ENCODE measurements around the gene USH2A.
"Not testable (repeated sequence)": the region's sequence is repeated elsewhere in the genome, so short reads cannot be mapped to it uniquely, and the experiment has no call there.

The USH2A gene

DNA sequence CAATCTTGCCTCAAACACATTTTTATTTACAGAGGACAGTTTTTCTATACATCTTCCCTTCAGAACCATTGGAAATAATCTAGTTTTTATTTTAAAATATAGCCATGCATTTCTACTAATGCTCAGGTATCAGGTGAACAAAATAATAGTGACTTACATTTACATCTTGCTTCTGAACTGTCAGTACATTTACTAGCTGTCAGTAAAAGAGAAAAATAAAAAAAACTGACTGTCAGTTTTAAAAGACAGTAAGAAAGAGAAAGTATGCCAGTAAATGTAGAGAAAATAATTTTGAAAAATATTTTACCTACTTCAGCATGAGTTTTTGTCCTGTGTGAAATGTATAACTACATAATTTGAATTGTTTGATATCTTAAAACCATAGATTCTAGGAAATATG is 33.5 kb downstream of the USH2A start:
- no peak for DNase-seq (ENCODE audit: low read depth in 2 of 2)

DNA sequence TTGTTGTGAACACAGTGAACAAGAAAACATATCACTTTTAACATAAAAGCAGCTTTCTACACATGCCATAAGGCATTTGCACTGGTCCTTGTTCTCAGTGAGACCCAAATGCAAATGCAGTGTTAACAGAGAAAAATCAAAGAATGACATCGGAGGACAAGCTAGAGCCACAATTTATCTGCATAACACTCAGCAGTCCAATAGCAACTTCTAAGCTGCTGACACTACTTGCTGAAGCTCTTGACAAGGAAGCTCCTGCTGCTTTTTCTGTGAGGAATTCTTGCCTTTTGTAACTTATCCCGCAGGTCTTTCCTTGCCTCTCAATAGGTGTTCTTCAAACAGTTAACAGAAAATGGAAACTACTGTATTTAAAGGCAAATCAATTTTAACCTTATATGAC is 34.7 kb downstream of the USH2A start:
- no peak for DNase-seq (ENCODE audit: low read depth in 2 of 2)

DNA sequence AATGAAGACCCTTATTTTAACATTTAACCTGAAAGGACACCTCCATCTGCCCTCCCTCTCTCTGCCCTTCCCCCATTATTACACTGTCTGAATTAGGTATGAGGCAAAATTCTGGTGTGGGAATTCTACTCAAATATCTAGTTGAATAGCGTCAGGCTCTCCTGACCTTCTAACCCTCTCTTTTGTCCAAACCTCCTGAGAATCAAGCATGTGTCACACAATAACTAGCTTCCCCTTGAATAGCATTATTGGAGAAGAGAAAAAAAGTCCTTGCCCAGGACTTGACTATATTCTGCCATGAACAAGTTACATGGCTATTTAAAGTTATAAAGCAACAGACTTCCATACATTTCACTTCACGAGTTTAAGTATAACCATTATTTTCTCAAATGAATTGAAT is 35.5 kb downstream of the USH2A start:
- no peak for DNase-seq (ENCODE audit: low read depth in 2 of 2)

- no peak for DNase-seq (ENCODE audit: low read depth in 2 of 2)
Measured at GRCh38 chr1:216379441-216379840, 43.8 kb downstream of the USH2A start.

DNA sequence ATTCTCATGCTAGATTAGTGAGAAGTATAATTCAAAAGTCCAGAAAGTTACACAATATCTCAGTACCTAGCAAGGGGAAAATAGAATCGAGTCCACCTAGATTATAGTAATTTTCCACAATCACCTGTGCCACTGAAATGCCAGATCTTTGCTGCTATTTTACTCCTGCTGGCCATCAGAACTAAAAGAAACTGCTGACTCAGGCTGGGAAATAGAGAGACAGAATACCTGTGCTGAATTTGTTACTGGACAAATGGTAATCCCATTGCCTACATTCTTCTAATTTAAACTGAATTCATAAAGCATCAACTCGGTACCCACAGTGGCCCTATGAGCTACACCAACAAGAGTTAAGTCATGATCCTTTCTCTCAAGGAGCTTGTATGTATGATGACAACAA is 55.0 kb downstream of the USH2A start:
- no peak for DNase-seq (ENCODE audit: low read depth in 2 of 2)

DNA sequence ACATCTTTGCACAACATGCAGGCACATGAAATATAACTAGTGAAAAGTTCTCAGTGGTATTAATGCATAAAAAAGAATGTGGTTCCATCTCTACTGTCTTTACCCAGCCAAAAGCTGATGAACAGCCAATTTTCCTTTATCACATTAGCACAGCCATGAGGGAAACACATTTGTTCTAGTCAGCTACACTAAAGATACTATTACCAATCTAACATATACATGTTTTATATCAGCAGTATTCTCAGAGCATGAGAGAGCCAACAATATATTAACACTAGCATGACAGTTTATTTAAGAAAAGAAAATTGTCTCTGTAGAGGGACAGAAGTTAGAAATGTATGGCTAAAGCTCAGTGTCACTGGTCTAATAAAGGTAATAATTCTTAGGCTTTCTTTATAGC is 56.3 kb downstream of the USH2A start:
- DNase-seq (ENCODE audit: low read depth in 2 of 2), result no peak

DNA sequence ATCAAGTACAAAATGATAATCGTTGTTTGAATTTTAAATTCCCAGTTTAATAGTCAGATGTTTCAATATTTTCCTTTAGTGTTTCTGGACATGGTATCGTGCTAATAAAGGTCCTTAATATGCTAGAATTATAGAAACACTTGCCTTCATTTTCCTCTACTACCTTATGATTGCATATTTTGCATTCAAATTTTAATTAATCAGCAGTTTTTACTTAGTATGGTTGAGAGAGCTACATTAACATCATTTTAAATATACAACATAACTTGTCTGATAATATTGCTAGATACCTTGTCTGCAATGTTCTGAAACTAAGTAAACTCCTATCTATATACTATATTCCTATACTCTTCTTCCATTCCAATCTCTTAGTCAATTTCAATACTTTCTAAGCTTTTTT is 66.3 kb downstream of the USH2A start:
- DNase-seq (ENCODE audit: low read depth in 2 of 2), result no peak

DNA sequence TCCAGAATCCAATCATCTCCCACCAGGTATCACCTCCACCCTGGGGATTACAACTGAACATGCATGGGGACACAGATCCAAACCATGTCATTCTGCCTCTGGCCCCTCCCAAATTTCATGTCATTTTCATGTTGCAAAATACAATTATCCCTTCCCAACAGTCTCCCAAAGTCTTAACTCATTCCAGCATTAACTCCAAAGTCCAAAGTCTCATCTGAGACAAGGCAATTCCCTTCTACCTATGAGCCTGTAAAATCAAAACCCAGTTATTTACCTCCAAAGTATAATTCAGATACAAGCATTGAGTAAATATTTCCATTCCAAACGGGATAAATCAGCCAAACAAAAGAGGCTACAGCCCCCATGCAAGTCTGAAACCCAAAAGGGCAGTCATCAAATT is 73.1 kb downstream of the USH2A start:
- no peak for DNase-seq (ENCODE audit: low read depth in 2 of 2)

GRCh38 chr1:216346526-216346925 is 76.7 kb downstream of the USH2A start:
- no peak for DNase-seq (ENCODE audit: low read depth in 2 of 2)

- DNase-seq (ENCODE audit: low read depth in 2 of 2), result not testable (repeated sequence)
Measured at GRCh38 chr1:216340542-216340941, 82.7 kb downstream of the USH2A start.

GRCh38 chr1:216332462-216332861 is 90.8 kb downstream of the USH2A start:
- no peak for DNase-seq (ENCODE audit: low read depth in 2 of 2)

- DNase-seq (ENCODE audit: low read depth in 2 of 2), result no peak
Measured at GRCh38 chr1:216332003-216332402, 91.2 kb downstream of the USH2A start.

GRCh38 chr1:216331211-216331610 is 92.0 kb downstream of the USH2A start:
- DNase-seq (ENCODE audit: low read depth in 2 of 2), result no peak

- no peak for DNase-seq (ENCODE audit: low read depth in 2 of 2)
Measured at GRCh38 chr1:216330262-216330661, 93.0 kb downstream of the USH2A start.

GRCh38 chr1:216325946-216326345 is 97.3 kb downstream of the USH2A start:
- DNase-seq (ENCODE audit: low read depth in 2 of 2), result no peak

DNA sequence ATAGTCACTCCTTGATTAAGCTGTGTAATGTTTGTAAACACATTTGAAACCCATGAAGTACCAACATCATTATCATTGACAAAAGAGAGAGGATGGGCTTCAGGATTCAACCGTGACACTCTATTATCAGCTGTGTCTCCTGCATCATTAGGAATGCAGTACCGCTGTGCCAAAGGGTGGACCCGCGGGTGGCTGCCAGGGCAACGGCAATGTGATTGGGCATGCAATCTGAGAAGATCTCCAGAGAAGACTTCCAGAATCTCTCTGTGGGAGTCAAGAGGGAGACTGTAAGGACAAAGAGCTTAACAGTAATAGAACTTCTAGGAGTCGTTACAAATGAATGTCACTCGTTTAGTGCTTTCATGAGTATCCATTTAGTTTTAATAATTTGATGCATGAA is 97.9 kb downstream of the USH2A start:
- no peak for DNase-seq (ENCODE audit: low read depth in 2 of 2)

- DNase-seq (ENCODE audit: low read depth in 2 of 2), result no peak
Measured at GRCh38 chr1:216323344-216323743, 99.9 kb downstream of the USH2A start.

- DNase-seq (ENCODE audit: low read depth in 2 of 2), result no peak
Measured at GRCh38 chr1:216314379-216315095, 108.7 kb downstream of the USH2A start.

GRCh38 chr1:216310776-216311175 is 112.5 kb downstream of the USH2A start:
- DNase-seq (ENCODE audit: low read depth in 2 of 2), result peak; percentile 17 to 21

- no peak for DNase-seq (ENCODE audit: low read depth in 2 of 2)
Measured at GRCh38 chr1:216306830-216307229, 116.4 kb downstream of the USH2A start.

- DNase-seq (ENCODE audit: low read depth in 2 of 2), result no peak
Measured at GRCh38 chr1:216303690-216304089, 119.6 kb downstream of the USH2A start.

GRCh38 chr1:216293683-216294082 is 129.6 kb downstream of the USH2A start:
- DNase-seq (ENCODE audit: low read depth in 2 of 2), result no peak

DNA sequence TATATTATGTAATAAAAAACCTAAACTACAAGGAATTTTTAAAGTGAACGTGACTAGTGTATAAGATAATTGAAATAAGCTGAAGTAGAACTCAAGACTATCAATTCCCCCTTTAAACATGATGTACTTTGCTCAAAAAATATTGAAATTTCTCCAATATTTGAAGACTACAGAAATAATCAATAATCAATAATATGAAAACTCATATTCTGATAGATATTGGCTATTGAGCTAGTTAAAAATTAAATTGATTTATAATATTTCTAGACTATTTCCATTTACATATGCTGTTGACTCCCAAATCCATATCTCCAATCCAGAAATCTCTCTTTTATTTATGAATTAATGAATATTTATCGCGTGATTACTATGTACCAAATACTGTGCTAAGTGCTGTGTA is 133.2 kb downstream of the USH2A start:
- no peak for DNase-seq (ENCODE audit: low read depth in 2 of 2)

DNA sequence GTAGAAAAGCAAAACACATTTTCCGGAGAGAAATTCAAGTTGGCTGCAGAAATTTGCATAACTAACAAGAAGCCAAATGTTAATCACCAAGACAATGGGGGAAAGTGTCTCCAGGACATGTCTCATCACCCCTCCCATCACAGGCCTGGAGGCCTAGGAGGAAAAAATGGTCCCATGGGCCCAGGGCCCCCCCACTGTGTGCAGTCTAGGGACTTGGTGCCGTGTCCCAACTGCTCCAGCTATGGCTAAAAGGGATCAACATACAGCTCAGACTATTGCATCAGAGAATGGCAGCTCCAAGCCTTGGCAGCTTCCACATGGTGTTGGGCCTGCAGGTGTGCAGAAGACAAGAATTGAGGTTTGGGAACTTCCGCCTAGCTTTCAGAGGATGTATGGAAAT is 138.2 kb downstream of the USH2A start:
- no peak for DNase-seq (ENCODE audit: low read depth in 2 of 2)
